RWPE1 (cell line): Measurements from ENCODE around the gene GSAP.

Experiments
- CTCF ChIA-PET: fragments of 350-600 bp; sonication (Branson Sonifier 250); formaldehyde crosslinking; extraction: SDS; loops from one replicate; lab custom pipeline; 2021; lab: Yijun Ruan, JAX
- POLR2A ChIA-PET: fragments of 400-600 bp; formaldehyde crosslinking; extraction: SDS; loops from one replicate; lab custom pipeline; 2020; ENCODE audit warnings: antibody characterized with exemption; ENCODE audit not compliant: low non-redundant PET; lab: Yijun Ruan, JAX
- DNase-seq: peaks from one replicate; pipeline ENCODE4 v3.0.0; 2012; ENCODE audit warnings: low spot score
- H3K27ac ChIP-seq: fragments of 450-650 bp; 2 replicates; pipeline ENCODE4 v1.5.1; 2017
- TF ChIP-seq, protein P1 (sequence below): fragments of 450-650 bp; conservative IDR thresholded peaks from 2 replicates; pipeline ENCODE4 v1.5.1; 2017; ENCODE audit warnings: low read depth, mild to moderate bottlenecking

The GSAP gene

GRCh38 chr7:77460057-77460486, 43.9 kb upstream of the GSAP start:
- TF ChIP-seq, protein P1, sequence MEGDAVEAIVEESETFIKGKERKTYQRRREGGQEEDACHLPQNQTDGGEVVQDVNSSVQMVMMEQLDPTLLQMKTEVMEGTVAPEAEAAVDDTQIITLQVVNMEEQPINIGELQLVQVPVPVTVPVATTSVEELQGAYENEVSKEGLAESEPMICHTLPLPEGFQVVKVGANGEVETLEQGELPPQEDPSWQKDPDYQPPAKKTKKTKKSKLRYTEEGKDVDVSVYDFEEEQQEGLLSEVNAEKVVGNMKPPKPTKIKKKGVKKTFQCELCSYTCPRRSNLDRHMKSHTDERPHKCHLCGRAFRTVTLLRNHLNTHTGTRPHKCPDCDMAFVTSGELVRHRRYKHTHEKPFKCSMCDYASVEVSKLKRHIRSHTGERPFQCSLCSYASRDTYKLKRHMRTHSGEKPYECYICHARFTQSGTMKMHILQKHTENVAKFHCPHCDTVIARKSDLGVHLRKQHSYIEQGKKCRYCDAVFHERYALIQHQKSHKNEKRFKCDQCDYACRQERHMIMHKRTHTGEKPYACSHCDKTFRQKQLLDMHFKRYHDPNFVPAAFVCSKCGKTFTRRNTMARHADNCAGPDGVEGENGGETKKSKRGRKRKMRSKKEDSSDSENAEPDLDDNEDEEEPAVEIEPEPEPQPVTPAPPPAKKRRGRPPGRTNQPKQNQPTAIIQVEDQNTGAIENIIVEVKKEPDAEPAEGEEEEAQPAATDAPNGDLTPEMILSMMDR, result no peak
- ChIA-PET CTCF (interaction anchor here (0.5 kb wide), 1 partner anchor 16 kb away, joined by 3 read pairs; no protein-coding TSS in a partner anchor), POLR2A (interaction anchor here (0.5 kb wide), 1 partner anchor 77 kb away, joined by 4 read pairs; the partner anchor contains the start of gene PTPN12)
- no peak overlapping the region for H3K27ac ChIP-seq
- DNase-seq, result no peak

GRCh38 chr7:77459311-77459726, 43.2 kb upstream of the GSAP start:
- CTCF ChIA-PET, result interaction anchor here (0.5 kb wide), 1 partner anchor 15 kb away, joined by 3 read pairs; no protein-coding TSS in a partner anchor
- no peak overlapping the region for H3K27ac ChIP-seq
- TF ChIP-seq, protein P1, result no peak
- DNase-seq, result no peak
- POLR2A ChIA-PET, result no interaction called here

DNA sequence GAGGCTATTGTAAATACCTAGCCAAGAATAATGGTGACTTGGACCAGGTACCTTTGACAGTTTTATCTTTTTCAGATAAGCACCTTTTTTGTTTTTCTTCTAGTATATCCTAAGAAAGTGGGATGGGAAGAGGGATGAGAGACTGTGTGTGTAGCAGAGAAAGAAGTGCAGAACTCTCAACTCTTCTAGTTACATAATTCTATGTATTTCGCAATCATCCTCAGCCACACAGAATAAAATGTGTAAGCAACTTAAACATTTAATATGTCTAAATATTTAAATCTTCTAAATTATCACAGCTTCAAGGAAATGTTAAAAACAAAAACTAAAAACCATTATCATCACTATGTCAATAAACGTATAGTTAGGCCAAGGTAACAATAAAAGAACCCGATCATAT, 42.6 kb upstream of the GSAP start:
- DNase-seq, result no peak
- H3K27ac ChIP-seq, result no peak overlapping the region
- ChIA-PET CTCF (no interaction called here), POLR2A (no interaction called here)
- TF ChIP-seq, protein P1, result no peak

- CTCF ChIA-PET, result interaction anchor here (0.6 kb wide), 1 partner anchor 242 kb away, joined by 4 read pairs; no protein-coding TSS in a partner anchor
- no peak overlapping the region for H3K27ac ChIP-seq
- no peak for DNase-seq
- TF ChIP-seq, protein P1, result no peak
- POLR2A ChIA-PET, result interaction anchor here (0.6 kb wide), 1 partner anchor 78 kb away, joined by 3 read pairs; no protein-coding TSS in a partner anchor
These were observed 41.6 kb upstream of the GSAP start for GRCh38 chr7:77457779-77458178.

DNA sequence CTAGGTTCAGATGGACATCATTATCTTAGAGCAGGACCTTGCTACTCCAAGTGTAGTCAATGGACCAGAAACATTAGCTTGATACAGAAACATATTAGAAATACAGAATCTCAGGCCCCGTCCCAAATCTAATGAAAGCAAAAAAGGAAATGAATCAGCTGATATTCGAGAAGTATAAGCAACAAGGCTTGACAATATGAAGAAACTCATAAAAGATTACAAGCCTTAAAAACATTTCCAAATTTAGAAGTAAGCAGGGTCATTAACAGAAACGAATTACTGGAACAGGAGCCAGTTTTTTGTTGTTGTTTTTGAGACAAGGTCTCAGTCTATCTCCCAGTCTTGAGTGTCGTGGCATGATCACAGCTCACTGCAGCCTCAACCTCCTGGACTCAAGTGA, 40.5 kb upstream of the GSAP start:
- no peak overlapping the region for H3K27ac ChIP-seq
- ChIA-PET CTCF (no interaction called here), POLR2A (no interaction called here)
- no peak for DNase-seq
- TF ChIP-seq, protein P1, result no peak

DNA sequence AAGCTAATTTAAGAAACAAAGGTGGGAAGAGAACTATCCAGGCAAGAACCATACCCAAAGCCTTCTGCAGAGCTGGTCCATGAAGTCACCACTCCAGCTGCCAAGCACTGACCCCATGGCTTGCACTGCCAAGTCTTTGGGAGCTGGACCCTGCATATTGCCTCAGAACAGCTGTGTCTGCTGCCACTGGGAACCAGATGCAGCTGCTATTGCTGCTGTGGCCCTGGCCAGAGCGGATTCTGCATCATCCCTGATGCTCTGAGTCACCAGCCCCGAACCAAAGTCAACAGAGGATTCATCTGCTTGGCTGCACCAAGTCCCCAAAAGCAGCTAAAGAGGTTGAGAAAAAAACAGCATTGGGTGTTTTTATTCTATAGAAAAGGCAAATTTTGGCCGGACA, 39.2 kb upstream of the GSAP start:
- CTCF ChIA-PET, result no interaction called here
- POLR2A ChIA-PET, result no interaction called here
- TF ChIP-seq, protein P1, result no peak
- H3K27ac ChIP-seq, result no peak overlapping the region
- DNase-seq, result peak; percentile 44
